HT1080 (cell line): Measurements from ENCODE around the gene SPIRE1. TPM values are rescaled to one million over a fixed set of nuclear protein-coding genes. Genes with fewer than 3 reads are reported as not detected.

Experiments
- DNase-seq: peaks from one replicate; pipeline ENCODE4 v3.0.0-alpha.2; 2015; ENCODE audit warnings: low read depth
- total RNA-seq: library from RNA; depleted of rRNA; stranded (reverse); fragments of >200 nt; shearing (Covaris generic); gene quantifications from 2 replicates; pipeline ENCODE4 v1.2.3, GENCODE V29; 2014

The SPIRE1 gene
- total RNA-seq, 1 experiment from 2014 or later: 14.8 TPM

DNA sequence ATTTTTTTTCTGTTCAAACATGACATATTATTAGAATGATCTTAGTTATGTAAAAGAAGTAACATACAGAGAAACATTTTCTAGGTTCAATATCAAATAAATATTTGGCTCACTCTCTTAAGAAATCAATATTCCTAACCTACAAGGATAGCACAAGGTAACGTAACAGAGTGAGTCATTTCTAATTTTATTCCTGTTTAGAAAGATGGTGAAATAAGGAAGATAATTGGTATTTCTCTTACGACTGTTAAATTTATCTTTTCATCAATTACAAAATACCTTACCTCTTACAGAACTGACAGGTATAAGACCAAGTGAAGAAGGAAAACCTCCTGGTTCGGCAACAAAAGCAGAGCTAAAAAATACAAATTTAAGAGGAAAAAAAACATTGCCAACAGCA lies 205.1 kb downstream of the SPIRE1 start:
- no peak for DNase-seq

DNA sequence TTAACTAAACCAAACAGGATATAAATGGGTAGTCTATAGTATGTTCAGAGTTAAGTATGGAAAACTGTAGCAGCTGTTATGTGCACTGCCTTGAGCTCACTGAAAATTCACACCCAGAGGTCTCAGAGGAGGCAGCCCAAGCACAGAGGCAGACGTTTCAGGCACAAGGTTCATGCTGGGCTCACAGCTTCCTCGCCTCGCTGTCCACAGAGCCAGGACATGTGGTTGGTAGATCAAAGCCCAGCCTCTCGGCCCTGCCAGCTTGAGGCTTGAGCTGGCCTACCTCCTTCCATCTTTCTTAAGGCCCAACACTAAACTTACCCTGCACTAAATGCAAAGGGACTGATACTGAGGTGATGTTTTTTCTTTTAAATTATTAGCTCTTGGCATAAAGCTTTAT lies 206.5 kb downstream of the SPIRE1 start:
- DNase-seq: no peak

DNA sequence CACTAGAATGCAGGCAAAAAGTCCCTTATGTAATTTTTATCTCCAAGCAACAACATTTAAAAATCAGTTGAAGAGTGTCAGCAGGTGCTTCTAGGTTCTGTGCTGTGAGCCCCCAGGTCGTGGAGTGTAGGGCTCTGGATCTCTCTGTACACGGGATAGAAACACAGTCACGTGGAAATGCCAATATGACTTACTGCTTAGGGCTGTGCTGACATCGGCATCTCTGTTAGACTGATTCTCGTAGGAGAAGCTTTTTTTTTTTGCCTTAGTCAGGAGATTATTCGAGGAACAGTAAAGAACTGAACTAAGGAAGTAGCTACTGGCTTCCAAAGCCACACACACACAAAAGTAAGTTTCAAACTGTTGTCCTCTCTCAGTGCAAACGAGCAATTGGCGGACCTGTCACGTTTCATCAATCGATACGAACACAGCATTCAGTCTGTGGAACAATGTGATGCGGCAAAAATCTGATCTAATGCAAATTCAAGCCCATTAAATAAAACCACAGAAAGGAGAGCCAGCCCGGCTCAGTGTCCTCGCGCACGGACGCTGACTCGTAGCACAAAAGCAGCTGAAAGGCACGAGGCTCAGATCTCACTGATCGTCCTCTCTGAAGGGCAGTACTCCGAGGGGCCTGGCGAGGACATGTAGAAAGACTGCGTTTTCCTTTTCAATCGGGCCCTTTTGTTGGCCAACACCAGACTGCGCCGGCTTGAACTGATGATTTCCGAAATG lies 208.7 kb downstream of the SPIRE1 start:
- no peak for DNase-seq

- no peak for DNase-seq
These were observed 212.4 kb downstream of the SPIRE1 start for GRCh38 chr18:12445554-12445953.

- no peak for DNase-seq
These were observed 214.4 kb downstream of the SPIRE1 start for GRCh38 chr18:12443551-12443950.

DNA sequence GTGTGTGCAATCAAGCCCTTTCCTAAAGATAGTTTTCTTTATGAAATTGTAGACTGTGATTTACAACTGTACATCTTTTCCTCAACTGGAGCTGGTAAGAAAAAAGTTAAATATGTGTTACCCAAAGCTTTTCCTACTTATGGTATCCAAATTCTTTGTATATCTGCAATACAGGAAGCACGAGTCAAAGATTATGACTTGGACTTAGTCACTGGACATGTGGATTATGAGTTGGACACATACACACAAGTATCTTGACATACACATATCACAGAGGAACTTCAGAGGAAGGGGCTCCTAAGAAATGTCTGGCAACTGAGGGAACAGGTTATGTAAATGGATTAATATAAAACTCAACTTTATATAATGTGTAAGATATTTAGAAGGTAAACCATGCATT lies 215.0 kb downstream of the SPIRE1 start:
- DNase-seq: peak; percentile 50

DNA sequence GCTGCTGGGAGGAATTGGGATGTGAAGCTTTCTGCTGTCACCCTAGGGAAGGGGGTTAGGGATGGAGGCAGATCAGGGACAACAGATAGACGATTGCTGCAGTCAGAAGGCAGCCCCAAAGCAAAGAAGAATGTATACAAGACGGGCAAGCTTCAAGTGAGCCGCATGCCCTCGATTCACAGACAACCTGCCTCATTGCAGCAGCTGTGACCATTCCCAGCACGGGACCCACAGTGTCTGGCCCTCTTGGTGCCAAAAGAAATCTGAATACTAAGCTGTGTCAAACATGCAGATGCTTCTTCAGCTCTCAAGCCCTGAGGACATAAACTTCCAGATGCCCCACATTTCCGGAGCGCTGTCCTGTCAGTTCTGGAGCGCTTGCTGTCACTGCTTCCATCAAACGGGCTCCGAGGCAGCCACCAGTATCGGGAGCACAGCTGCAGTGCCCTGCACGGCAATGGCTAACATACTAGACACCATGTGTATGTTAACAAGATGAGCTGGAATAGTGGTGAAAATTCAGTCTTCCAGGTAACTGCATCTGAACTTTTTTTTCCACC lies 216.4 kb downstream of the SPIRE1 start:
- no peak for DNase-seq

- no peak for DNase-seq
These were observed 219.7 kb downstream of the SPIRE1 start for GRCh38 chr18:12438257-12438656.

GRCh38 chr18:12435867-12436266 lies 222.0 kb downstream of the SPIRE1 start:
- DNase-seq: no peak

DNA sequence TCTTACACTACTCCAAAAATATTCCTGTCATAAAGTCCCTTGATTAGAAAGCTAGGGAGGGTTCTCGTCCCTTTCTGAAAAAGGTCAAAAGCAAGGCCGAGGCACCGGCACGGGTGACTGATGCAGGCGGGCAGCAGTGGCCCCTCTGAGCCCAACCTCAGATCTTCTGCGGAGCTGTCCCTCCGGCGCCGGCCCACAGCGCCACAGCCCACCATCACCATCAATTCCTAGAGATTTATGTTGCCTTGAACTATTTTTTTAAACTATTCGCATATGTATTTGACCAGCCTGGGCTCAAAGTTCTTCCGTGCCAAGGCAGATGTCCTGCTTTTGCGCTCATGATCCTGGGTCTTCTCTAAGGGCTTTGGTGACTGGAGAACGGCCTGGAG lies 223.4 kb downstream of the SPIRE1 start:
- no peak for DNase-seq

GRCh38 chr18:12433829-12434540 lies 223.9 kb downstream of the SPIRE1 start:
- DNase-seq: no peak

- no peak for DNase-seq
These were observed 225.0 kb downstream of the SPIRE1 start for GRCh38 chr18:12432881-12433280.

DNA sequence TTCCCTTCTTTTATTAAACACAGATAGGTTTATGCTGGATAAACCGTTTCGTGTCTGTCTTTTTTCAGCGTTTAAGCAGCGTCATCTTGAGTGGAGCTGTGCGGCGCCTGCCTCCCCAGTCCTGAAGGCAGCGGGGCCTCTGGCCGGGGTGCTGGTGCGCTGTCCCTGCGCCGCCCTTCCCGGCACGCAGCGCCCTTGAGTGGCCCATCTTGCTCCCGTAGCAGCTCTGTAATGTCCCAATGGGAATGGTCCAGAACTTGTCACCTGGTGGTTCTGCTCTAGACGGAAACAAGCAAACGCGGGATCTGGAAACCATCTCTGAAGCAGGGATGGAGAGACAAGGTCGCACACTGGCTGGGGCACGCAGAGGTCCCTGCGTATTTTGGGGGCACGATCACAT lies 225.7 kb downstream of the SPIRE1 start:
- DNase-seq: no peak

DNA sequence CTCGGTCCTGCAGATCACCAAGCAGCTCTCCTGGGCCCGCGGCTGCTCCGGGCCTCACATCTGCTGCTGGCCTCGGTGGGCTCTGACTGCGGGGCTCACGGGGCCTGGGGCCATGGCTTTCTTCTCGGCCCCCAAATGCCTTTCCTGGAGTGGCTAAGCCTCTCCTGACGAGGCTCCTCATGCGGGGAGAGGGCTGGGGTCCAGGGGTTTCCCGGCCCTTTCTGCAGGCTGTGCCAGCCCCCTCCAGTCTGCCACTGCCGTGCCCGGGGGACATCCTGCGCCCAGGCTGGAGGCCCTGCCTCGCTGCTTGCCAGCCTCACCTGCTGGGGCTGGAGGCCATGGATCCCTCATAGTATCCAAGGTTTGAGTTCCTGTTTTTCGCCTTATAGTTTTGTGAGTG lies 226.3 kb downstream of the SPIRE1 start:
- no peak for DNase-seq

- no peak for DNase-seq
These were observed 227.5 kb downstream of the SPIRE1 start for GRCh38 chr18:12430137-12430990.

DNA sequence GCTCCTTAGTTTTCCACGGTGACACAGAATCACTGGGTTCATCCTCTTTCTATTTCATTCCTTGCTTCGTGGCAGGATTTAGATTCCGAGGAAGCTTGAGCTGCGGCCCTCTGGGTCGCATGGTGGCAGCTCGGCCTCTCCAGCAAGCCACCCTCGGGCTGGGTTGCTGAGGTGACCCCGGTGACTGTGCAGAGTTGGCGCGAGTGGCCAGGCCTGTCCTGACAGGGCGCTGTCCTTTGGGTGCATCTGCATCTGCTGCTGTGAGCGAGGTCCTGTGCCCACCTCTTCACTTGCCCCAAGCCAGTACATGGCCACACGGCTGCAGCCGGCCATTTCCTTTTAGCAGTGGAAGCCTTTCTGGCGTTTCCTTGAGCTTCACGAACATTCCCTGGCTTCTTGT lies 228.4 kb downstream of the SPIRE1 start:
- DNase-seq: no peak

GRCh38 chr18:12428923-12429322 lies 229.0 kb downstream of the SPIRE1 start:
- no peak for DNase-seq

DNA sequence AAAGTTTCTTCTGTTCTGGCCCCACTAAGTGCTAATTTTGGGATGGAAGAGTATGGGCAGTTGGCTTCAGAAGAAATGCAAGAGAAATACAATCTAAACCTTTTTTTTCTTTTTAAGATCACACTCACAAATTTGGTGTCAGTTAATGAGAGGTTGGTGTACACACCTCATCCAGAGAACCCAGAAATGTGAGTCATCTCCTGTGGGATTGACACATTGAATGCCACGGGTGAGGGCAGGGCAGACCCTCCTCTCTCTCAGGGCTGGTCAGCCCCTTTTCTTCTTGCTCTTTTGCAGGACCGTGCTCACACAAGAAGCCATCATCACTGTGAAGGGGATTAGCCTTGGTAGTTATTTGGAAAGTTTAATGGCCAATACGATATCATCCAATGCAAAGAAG lies 231.0 kb downstream of the SPIRE1 start:
- DNase-seq: peak; percentile 20

- DNase-seq: no peak
These were observed 233.7 kb downstream of the SPIRE1 start for GRCh38 chr18:12424252-12424651.

DNA sequence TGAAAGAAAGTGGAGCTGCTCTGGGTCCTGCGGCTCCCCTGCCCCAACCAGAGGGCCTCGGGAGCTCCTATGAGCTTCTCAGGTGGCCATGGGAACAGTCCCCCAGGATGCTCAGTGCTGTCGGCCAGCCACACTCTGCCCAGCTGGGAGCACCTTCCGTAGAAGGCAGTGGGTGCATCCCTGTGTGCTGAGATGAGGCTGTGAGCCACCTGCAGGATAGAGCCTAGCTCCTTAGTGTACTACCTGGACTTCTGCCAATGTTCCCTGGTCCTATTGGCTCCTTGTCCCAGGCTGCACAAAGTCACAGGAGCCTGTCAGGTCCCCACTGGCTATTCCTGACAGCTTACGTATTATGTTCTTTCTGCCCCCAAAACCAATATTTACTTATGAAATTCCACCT lies 234.1 kb downstream of the SPIRE1 start:
- DNase-seq: no peak

DNA sequence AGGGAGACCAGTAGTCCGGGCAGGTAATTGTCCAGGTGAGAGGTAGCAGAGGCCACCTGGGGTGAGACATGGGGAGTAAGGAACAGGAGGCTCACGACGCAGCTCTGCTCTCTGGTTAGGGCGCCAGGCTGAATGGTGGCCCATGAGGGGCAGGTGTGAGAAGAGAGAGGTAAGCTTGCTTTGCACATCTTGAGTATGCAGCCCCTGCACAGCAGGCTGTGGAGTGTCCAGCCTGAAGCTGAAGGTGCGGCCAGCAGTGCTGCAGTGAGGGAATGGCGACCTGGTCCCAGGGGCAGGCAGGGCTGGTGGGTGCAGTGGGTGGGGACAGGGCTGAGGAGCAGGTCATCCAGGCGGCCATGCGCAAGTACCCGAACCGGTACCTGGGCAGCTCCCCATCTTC lies 234.5 kb downstream of the SPIRE1 start:
- no peak for DNase-seq

DNA sequence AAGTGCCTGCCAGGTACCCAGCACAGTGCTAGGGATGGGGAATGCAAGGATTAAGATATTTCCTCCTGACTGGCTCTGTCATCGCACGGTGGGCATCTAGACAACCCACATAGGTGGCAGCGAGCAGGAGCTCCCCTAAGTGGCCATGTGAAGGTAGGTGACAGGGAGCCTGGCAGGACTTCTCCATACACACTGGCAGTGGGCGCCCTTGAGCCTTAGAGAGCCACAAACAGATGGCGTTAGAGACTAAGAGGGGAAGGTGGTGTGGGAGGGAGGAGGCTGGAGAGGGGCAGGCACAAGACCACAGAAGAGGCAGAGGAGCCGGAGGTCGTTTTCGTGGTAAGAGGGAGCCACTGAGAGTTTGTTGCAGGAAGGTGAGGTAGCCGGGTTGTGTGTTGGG lies 235.0 kb downstream of the SPIRE1 start:
- DNase-seq: peak; percentile 35
